Stimulated activated CD4-positive, alpha-beta T cell treated with anti-CD3 and anti-CD28 coated beads, Interleukin-4, amount 100 ng/mL, for 4 hours (primary cell): ENCODE measurements around the gene RASA2.
"Not testable (repeated sequence)": the region's sequence is repeated elsewhere in the genome, so short reads cannot be mapped to it uniquely, and the experiment has no call there.

Experiments used
- DNase-seq, 2 experiments: peaks; one replicate each; pipeline ENCODE4 v3.0.0-alpha.2; 2020

The RASA2 gene

DNA sequence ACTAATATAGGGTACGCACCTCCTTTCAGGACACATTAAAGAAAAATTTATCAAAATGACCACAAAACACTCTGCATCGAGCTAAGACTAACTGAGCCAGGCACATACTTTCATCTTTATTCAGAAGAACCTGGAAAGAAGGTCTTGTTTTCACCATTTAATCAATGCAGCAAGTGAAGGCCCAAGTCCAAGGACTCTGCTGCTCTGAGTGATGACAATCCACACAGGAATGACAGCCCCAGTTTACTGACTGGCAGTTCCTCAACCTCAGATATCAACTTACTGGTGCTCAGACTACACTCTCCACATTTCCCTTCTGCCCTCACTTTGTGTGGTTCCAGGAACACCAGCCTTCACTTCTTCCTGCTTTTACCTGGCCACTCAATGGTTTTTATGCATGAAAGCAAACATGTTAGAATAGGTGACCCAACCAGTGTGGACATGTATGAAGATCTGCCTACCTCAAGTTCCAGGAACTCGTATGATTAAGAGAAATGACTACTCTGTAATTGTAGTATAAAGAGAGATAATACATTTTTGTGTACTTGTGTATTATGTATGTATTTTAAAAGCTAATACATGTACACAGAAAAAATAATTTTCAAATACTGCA is 29.1 kb upstream of the RASA2 start:
- no peak for DNase-seq

DNA sequence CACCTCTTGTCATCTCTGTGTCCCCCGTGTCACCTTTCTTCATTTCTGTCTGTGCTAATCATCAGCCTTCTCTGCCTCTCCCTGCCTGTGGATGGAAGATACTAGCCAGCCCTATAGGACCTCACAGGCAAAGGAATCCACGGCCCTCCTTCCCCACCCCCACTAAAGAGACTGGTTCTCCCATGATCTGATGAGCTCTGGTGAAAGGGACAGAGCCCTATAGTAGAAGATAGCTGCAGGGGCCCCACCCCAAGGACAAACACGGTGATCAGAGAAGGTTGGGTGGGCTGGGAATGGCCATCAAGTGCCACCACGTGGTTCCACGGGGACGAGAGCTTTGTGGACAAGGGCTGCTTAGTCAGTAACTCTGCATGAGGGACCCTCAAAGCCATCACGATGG is 27.8 kb upstream of the RASA2 start:
- DNase-seq: no peak

DNA sequence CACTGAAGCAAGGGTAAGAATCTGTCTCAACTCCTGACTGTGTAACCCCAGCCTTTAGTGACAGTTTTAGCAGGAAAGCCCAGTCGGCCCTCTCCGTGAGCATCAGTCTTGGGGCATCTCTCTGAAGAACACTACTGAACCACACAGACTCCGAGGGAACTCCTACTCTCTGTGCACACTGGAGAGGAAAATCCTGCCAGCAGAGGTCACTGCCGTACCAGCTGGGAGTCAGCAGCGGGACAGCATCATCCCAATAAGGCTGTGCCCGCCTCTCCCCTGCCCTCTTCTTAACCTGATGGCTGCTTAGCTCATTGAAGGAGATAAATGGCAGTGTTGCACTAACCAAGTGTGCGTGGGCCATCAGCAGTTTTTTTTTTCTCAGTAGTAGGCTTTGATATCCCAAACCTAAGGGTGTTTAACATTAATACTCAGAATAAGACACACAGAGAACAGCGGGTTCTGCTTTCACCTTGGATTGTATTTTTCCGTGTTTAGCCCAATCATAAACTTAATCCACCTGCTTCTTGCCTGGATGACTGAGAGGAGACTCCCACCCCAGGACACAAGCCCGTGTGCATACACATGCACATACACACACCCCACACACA is 26.6 kb upstream of the RASA2 start:
- peak; percentile 85 to 87 for DNase-seq

DNA sequence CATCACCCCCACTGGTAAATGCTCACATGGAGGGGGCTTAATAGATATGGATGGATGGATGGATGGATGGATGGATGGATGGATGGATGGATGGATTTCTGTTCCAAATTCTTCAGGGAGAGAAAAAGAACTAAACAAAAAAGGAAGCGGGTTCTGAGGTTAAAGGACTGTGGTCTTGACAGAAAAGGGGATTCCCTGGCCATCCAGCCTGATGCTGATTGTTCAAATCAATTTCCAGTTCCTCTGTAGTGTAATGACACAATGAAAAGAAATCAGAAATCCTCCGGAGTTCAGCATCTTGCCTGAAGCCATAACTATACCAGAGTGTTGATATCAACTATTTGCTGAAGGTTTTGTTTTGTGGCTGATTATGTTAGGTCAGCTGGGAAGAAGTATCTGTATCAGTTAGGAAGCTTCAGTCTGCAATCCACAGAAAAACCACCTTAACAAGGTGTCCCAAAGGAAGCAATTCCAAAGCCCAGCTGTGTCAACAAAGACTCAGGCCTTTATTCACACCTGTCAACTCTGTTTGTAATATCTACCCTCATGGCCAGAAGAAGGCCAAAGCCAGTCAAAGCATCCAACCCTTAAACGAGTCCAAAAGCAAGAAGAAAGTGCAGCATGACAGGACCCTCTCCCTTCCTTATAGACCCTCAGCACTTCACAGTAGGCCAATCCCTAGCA is 24.5 kb upstream of the RASA2 start:
- DNase-seq: no peak

DNA sequence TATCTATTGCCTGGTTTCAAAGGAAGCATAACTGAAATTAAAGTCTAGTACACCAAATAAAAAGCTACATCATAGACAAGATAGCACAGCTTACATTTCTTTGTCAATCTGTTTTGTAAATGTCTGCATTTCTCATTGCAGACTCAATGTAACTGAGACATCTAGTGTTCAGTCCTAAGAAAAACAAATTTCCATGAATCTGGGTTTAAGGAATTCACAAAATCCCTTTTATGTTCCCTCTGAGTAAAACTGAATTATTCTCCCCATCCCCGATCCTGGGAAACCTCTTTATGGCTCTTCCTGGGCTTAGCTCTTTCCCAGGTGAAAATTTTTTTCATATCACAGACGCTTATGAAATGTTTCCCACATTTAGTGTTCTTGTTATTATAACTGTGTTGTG is 21.6 kb upstream of the RASA2 start:
- DNase-seq: no peak

DNA sequence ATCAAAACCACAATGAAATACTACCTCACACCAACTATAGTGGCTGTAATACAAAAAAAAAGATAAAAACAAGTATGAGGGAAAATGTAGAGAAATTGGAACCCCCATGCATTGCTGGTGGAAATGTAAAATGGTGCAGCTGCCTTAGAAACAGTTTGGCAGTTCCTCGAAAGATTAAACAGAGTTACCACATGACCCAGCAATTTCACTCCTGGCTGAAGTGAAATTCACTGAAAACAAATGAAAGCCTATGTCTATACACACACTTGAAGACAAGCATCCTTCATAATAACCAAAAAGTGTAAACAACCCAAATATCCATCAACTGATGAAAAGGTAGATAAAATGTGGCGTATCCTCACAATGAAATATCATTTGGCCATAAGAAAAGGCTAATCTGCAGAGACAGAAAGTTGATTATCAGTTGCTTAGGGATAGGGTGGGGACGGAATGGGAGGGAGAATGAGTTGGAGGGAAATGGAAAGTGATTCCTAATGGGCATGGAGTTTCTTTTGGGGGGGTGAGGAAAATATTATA is 20.1 kb upstream of the RASA2 start:
- DNase-seq: no peak

DNA sequence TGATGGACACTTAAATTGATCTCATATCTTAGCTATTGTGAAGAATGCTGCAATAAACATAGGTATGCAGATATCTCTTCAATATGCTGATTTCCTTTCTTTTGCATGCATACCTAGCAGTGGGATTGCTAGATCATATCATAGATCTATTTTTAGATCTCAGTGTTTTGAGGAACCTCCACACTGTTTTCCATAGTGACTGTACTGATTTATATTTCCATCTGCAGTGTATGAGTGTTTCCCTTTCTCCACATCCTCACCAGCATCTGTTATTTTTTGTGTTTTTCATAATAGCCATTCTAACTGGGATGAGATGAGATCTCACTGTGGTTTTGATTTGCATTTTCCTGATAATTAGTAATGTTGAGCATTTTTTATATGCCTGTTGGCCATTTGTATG is 17.1 kb upstream of the RASA2 start:
- no peak for DNase-seq

DNA sequence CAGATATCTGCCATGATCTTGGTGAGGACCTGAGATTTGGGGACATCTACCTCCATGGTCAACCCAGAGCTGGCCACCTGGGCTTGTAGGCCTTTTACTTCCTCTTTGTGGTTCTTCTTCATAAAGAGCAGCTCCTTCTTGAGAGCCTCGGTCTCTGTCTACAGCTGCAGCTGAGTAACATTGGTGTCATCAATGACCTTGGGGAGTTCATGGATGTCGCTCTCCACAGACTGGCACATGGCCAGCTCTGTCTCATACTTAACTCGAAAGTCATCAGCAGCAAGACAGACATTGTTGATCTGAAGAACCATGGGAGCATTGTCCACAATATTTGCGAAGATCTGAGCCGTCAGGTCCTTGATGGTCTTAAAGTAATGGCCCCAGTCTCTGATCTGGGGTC is 15.7 kb upstream of the RASA2 start:
- DNase-seq: no peak

DNA sequence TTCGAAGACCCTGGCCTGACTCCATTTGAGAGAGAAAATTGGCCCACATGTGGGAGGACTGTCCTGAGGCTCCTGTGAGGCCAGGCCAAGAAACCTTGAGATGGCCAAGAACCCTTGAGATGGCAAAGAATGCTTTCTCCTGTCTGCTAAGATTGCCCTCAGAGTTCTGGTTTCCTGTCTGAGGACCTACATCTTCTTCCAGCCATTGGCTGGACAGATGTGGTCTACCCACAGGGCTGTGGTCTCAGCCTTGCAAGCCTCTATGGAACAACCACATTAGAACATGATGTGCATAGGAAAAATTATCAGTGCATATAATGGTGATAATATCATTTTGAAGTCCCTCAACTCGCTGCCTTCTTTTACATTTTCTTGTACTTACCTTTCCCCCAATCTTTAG is 10.8 kb upstream of the RASA2 start:
- DNase-seq: no peak

DNA sequence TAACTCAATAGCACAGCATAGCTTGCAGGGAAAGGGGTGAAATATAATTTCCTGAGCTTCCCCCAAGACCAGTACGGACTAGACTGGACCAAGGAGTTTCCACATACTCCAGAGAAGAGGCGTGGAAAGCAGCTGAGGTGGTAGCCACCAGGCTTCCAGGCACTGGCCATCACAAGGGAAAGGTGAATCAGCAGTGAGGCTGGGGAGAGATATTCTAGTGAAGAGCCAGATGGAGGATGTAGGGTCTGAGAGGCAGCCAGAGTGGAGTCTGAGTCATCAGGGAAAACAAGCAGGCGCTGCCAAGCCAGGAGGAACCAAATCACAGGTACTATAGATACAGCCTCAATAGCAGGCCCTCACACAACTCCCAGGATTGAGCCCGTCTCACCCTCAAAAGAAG is 9.6 kb upstream of the RASA2 start:
- DNase-seq: no peak

DNA sequence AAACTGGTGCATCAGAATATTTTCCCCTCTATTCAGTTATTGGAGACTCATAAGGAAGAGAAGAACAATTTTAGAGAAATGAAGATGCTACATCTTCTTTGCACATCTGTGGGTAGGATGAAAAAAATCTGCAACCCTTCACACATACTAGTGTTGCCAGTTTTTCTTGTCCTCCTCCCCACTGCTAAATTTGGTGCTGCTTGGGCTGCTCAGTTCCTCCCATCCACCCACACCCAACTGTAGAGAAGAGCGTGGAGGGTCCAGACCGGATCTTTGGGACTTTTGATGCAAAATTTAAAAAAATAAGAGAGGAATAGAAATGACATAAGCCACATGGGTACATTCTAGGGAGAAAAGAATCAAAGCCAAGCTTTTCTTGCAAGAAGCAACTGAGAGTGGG is 8.7 kb upstream of the RASA2 start:
- DNase-seq: no peak

DNA sequence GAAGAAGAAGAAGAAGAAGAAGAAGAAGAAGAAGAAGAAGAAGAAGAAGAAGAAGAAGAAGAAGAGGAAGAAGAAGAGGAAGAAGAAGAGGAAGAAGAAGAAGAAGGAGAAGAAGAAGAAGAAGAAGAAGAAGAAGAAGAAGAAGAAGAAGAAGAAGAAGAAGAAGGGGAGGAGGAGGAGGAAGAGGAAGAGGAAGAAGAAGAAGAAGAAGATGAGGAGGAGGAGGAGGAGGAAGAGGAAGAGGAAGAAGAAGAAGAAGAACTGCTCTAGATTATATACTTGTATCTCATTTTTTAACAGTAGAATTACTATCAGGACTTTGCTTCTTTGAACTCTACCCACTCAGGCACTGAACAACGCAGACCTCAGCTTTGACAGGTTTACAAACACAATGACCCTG is 8.0 kb upstream of the RASA2 start:
- not testable (repeated sequence) for DNase-seq

DNA sequence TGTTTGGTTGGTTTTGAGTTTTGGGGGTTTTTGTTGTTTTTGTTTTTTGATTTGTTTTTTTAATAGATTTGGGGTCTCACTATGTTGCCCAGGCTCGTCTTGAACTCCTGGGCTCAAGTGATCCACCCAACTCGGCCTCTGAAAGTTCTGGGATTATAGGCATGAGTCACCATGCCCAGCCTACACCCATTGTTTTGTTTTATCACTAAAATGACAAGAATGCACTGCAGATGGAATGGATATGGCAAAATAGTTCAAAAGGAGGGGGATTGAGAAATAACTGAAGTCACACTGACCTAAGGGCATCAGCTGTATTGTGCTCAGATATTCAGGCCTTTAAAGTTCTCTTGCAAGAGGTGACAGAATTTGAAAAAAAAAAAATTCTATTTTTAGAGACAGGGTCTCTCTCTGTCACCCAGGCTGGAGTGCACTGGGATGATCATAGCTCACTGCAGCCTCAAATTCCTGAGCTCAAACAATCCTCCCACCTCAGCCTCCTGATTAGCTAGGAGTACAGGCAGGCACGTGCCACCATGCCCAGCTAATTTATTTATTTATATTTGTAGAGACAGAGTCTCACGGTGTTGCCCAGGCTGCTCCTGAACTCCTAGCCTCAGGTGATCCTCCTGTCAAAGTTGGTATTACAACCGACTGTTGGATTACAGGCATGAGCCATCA is 4.4 kb upstream of the RASA2 start:
- DNase-seq: no peak

DNA sequence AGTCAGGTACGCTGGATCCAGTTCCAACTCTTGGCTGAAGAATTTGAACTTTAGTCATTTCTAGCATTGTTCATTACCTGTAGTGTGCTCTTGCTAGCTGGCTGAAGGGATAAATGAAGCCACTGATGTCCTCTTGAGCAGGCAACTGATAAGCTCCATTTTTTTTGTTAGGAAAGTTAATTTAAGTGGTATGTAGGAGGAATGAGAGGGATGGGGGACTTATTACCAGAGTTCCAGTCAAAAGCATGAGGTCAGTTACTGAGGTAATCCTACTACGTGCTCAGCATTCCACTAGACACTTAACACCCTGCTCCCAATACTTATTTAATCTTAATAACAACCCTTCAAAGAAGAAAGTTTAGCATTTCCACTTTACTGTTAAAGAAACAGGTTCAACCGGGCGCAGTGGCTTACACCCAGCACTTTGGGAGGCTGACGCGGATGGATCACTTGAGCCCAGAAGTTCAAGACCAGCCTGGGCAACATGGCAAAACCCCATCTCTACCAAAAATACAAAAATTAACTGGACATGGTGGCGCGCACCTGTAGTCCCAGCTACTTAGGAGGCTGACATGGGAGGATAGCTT is 2.0 kb upstream of the RASA2 start:
- DNase-seq: no peak

DNA sequence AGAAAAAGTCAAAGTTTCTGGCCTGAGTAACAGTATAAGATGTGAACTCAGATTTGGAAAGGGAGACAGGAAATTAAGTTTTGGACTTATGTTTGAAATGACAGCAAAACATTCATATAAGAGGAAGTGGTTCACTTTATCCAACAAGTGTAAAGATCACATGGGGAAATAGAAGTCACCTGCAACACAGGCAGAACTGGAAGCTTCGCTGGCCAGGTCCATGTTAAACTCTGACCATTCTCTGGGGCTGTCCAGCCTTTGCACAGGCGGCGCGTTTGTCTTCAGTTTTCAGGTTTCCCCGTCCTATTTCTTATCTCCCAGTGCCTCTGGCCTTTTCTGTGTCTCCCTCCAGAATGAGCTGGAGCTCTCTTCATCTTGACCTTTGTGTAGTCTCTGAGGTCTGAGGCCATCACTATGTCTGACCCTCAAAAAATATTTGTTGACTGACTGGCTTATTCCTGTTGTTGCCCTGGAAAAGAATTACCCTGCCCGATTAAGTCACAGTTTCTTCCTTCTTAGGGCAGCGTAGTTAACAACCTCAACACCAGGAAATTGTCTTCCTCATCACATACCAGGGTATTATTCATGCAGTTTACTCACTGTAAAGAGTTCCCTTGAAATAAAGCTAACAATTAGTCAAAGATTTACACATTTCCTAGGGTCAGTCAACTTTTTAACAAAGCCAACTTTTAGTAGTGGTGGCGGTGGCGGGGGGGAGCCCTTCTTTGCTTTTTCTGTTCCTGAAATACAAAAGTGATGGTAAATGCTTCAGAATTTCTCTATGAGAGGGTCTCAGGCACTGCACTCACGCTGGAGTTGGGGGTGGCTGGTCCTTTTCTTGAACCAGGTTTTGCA is 959 bp upstream of the RASA2 start:
- DNase-seq: no peak

DNA sequence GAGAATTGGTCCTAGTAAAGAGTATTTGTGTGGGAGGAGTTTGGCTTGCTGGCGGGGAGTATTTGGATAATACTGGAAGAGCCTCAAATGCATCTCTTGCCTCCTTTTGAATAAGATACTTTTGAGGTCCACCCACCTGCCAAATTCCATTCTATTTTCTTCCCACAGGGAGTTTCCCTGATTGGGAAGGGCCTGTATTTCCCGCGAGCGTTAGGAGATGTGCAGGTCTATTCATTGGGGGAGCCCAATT is 406 bp upstream of the RASA2 start:
- DNase-seq: no peak

DNA sequence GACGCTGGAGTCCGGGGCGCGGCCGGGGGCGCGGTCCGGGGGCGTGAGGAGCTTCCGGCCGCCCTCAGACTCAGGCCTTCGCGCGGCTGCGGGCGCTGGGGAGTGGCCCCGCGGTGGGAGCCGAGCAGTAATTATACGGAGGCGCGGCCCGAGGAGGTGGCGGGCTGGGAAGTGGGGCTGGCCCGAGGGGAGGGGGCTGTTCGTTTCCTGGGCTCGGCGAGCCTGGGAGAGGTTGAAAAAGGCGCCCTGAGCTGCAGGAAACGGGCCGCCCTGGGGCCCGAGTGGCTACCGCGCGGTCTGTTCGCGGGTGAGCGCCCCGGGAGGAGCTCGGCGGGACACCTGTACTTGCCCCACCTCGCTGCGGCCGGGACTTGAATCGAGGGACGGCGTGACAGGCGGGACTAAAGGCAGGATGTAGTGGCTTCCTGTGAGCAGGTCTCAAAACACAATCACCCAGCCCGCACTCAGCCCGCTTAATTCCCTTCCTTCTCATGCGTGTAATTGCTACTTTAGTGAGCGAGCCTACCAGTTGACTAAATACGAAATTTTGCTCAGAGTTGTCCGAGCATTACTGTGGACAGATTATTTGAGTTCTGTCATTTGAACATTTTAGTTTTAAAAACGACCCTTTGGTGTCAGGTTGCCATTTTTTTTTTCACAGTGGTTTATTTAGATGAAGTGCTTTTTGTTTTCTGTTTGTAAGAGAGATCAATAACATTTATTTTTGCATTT is 860 bp downstream of the RASA2 start:
- DNase-seq: peak; percentile 69 to 74

DNA sequence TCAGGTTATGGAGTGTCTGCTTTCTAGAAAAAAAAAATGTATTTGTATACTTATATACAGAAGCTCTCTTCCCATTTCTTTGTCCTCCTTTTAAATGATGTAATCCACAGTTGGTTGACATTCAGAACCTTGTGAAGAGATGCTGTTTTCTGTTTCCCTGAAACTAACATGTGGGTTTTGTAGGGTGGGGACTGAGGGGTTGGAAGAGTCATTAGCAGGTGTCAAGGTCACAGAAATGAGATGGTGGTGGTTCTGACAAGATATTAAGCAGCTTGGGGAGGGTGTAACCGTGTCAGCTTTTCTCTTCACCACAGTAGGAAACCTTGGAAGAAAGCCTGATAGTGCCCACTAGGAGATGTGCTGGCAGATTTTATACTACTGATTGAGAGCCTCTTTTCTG is 2.4 kb downstream of the RASA2 start:
- no peak for DNase-seq

DNA sequence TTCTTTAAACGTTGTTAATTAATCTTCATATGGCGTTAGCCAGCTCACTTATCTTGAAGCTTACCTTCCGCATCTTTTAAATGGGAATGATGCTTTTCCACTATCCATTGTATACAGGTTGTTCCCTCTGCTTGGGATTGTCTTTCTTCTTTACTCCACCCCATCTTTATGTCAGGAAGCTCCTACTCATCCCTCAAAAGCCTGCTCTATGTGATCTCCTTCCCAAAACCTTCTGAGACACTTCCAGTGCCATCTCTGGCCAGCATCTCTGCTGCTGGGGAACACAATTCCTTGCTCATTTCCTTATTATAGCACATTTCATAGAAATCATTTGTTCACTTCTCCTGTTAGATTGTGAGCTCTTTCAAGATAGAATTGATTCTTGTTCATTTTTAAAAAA is 4.3 kb downstream of the RASA2 start:
- DNase-seq: no peak

DNA sequence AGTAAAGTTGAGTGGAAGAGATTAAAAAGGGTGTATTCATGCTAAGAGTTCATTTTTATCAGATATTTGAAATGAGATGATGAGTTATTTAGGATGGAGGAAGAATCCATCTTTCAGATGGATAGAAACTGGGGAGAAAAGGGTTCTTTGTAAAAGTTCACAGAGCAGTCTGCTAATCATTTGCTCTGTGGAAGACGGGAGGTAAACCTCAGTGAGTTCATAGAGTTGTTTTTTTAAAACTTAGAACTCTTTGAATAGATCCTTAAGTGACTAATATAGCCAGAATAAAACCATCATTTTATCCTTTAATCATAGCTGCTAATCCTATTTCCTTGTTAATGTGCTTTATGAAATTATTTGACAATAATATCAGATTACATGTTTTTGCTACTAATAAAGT is 5.1 kb downstream of the RASA2 start:
- DNase-seq: no peak

DNA sequence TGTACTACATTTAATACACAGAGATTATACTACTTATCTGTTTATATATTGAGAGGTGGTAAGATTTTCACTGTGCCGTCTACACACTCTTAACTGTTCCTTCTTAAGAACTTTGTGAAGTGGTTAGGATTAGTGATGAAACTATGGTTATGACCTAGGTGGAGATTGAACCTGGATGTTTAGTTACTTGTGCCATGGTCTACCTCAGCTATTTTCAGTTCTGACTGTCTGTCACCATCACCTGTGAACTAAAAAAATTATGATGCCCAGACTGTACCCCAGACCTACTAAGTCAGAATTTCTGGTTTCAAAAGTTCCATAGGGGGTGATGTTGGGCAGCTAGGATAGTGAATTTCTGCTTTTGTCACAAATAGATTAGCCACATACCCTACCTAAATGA is 6.4 kb downstream of the RASA2 start:
- no peak for DNase-seq

DNA sequence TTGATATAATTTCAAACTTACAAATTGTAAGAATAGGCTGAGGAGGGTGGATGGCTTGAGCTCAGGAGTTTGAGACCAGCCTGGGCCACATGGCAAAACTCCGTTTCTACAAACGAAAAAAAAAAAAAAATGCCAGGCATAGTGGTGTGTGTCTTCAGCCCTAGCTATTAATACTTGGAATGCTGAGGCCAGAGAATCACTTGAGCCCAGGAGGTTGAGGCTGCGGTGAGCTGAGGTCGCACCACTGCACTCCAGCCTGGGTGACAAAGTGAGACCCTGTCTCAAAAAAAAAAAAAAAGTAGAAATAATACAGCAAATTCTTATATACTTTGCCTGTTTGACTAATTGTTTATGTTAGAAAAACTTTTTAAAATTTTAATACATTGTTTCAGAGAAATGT is 10.8 kb downstream of the RASA2 start:
- not testable (repeated sequence) for DNase-seq
